HepG2 (cell line): ENCODE measurements around the gene IVD. TPM values are rescaled to one million over a fixed set of nuclear protein-coding genes. Genes with fewer than 3 reads are reported as not detected.

Experiments used
- DZIP1 ChIP-seq: sonication (generic); formaldehyde crosslinking; IDR thresholded peaks from 2 replicates; pipeline ENCODE4 v1.5.0; 2020; ENCODE audit warnings: mild to moderate bottlenecking, missing genetic modification reagents
- ELF4 ChIP-seq: sonication (generic); formaldehyde crosslinking; IDR thresholded peaks from 2 replicates; pipeline ENCODE4 v1.5.0; 2020; ENCODE audit warnings: missing genetic modification reagents, mild to moderate bottlenecking, moderate library complexity, borderline replicate concordance
- ETS1 ChIP-seq: sonication (generic); formaldehyde crosslinking; IDR thresholded peaks from 2 replicates; pipeline ENCODE4 v1.4.0; 2020; ENCODE audit warnings: missing genetic modification reagents
- HBP1 ChIP-seq: IDR thresholded peaks from 2 replicates; pipeline ENCODE4 v1.6.1; 2016; ENCODE audit warnings: low read depth, control low read depth
- JARID2 ChIP-seq: sonication (generic); formaldehyde crosslinking; IDR thresholded peaks from 2 replicates; pipeline ENCODE4 v1.8.1; 2023; ENCODE audit warnings: missing genetic modification reagents, inconsistent platforms; ENCODE audit not compliant: insufficient replicate concordance
- KLF16 ChIP-seq, 2 experiments: sonication (generic) in 1 of 2; formaldehyde crosslinking in 1 of 2; IDR thresholded peaks; 2 replicates each; pipeline versions ENCODE4 v1.6.1 to v1.8.0; 2016 to 2023; ENCODE audit warnings: missing genetic modification reagents in 2 of 2, missing compliant biosample characterization in 1 of 2
- KMT2B ChIP-seq: IDR thresholded peaks from 2 replicates; pipeline ENCODE4 v1.6.1; 2016; ENCODE audit warnings: missing genetic modification reagents, missing compliant biosample characterization
- MXD4 ChIP-seq: IDR thresholded peaks from 2 replicates; pipeline ENCODE4 v1.6.1; 2016; ENCODE audit warnings: mild to moderate bottlenecking, missing biosample characterization, missing genetic modification reagents
- MYNN ChIP-seq: sonication (generic); formaldehyde crosslinking; IDR thresholded peaks from 2 replicates; pipeline ENCODE4 v1.4.0; 2020; ENCODE audit warnings: mild to moderate bottlenecking, low read depth, missing genetic modification reagents
- NCOA2 ChIP-seq: sonication (generic); formaldehyde crosslinking; IDR thresholded peaks from 2 replicates; pipeline ENCODE4 v1.8.0; 2022; ENCODE audit warnings: inconsistent platforms
- NFE2L2 ChIP-seq: fragments of 150-350 bp; IDR thresholded peaks from 2 replicates; pipeline ENCODE4 v1.6.1; 2014; ENCODE audit warnings: low read length
- POLR2G ChIP-seq: fragments of 200-400 bp; formaldehyde crosslinking; IDR thresholded peaks from 2 replicates; pipeline ENCODE4 v1.6.1; 2018; ENCODE audit warnings: mild to moderate bottlenecking, low read depth, low read length, moderate library complexity
- XRCC5 ChIP-seq: fragments of 200-400 bp; formaldehyde crosslinking; optimal IDR thresholded peaks from 2 replicates; pipeline ENCODE3; 2017; ENCODE audit warnings: mild to moderate bottlenecking, low read length
- YY1 ChIP-seq: IDR thresholded peaks from 2 replicates; pipeline ENCODE4 v1.6.1; 2011; ENCODE audit warnings: low read length, low read depth, moderate library complexity, mild to moderate bottlenecking; ENCODE audit not compliant: insufficient read depth, insufficient replicate concordance
- ZBTB4 ChIP-seq: sonication (generic); formaldehyde crosslinking; IDR thresholded peaks from 2 replicates; pipeline ENCODE4 v1.4.0; 2020; ENCODE audit warnings: missing genetic modification reagents, mild to moderate bottlenecking, borderline replicate concordance
- ZNF20 ChIP-seq: sonication (generic); formaldehyde crosslinking; IDR thresholded peaks from 2 replicates; pipeline ENCODE4 v1.4.0; 2020; ENCODE audit warnings: mild to moderate bottlenecking, moderate library complexity, missing genetic modification reagents
- ZNF264 ChIP-seq: sonication (generic); formaldehyde crosslinking; IDR thresholded peaks from 2 replicates; pipeline ENCODE4 v1.4.0; 2020; ENCODE audit warnings: missing genetic modification reagents
- ZNF740 ChIP-seq: sonication (generic); formaldehyde crosslinking; IDR thresholded peaks from 2 replicates; pipeline ENCODE4 v1.4.0; 2020; ENCODE audit warnings: missing genetic modification reagents
- ZSCAN25 ChIP-seq: sonication (generic); formaldehyde crosslinking; IDR thresholded peaks from 2 replicates; pipeline ENCODE4 v1.8.0; 2022; ENCODE audit warnings: mild to moderate bottlenecking, missing genetic modification reagents
- polyA plus RNA-seq, 8 experiments: library from polyadenylated mRNA; depleted of rRNA in 3 of 8; stranded (reverse) in 7 of 8; unstranded in 1 of 8; fragments of >200 nt; fragmentation: Illumina TruSeq in 4 of 8; extraction: Trizol in 4 of 8; gene quantifications; 2 replicates each; pipeline versions ENCODE4 v1.2.1 to v1.2.3, GENCODE V29; 2011 to 2016; ENCODE audit warnings: low read depth in 4 of 8, missing spikeins in 1 of 8, mixed read lengths in 1 of 8; ENCODE audit not compliant: insufficient read depth in 1 of 8
- total RNA-seq, 5 experiments: library from RNA; depleted of rRNA; stranded (reverse); fragments of >200 nt; fragmentation: Illumina TruSeq; extraction: Trizol; gene quantifications; 2 replicates each; pipeline ENCODE4 v1.2.3, GENCODE V29; 2016; ENCODE audit warnings: low read depth in 1 of 5

IVD gene
- total and polyA plus RNA-seq, 2 of the 13 experiments (the other 11 are each of a cell fraction or from before 2014, with no cell fraction given) = 48.0 to 53.9 TPM

GRCh38 chr15:40382580-40383456, 22.8 kb upstream of the IVD start, which contains the start of gene KNSTRN (continued):
- TF ChIP-seq DZIP1 (peak; percentile 87; the same call in 1 of the 2 replicates), ELF4 (peak; percentile 66; the same call in 1 of the 2 replicates), XRCC5 (peak; percentile 79), ETS1 (no peak), POLR2G (peak; percentile 79), ZSCAN25 (CRISPR knock-in tag) (no peak), NCOA2 (0 out of 2 replicates have a peak, but pooled peaks have one; percentile 10), MYNN (CRISPR knock-in tag) (no peak), MXD4 (CRISPR knock-in tag) (peak; percentile 60; the same call in 1 of the 2 replicates), ZNF264 (CRISPR knock-in tag) (0 out of 2 replicates have a peak, but pooled peaks have one; percentile 24), NFE2L2 (no peak), ZBTB4 (peak; percentile 47; the same call in 1 of the 2 replicates), HBP1 (CRISPR knock-in tag) (peak; percentile 72), KMT2B (CRISPR knock-in tag) (peak; percentile 83; the same call in 1 of the 2 replicates), KLF16 (CRISPR knock-in tag; IDR thresholded peaks at IDR 0.05) (peak in 1 of 2 experiments; percentile 55; a peak in 2 of 4 replicates), YY1 (peak; percentile 100), JARID2 (no peak), ZNF740 (CRISPR knock-in tag) (no peak), ZNF20 (CRISPR knock-in tag) (0 out of 2 replicates have a peak, but pooled peaks have one; percentile 49)
